Stimulated activated CD4-positive, alpha-beta T cell treated with anti-CD3 and anti-CD28 coated beads, Interleukin-2, amount 100 ng/mL, for 4 hours (primary cell): ENCODE measurements around the gene PDGFB.

Experiments used
- DNase-seq: peaks from one replicate; pipeline ENCODE4 v3.0.0-alpha.2; 2020; ENCODE audit warnings: low read depth

Gene PDGFB

GRCh38 chr22:39244496-39245129 lies at the start of gene PDGFB:
TSS of gene PDGFB (minus strand) at chr22:39244982. CDS start at chr22:39243963, 1,019 bp downstream.
- no peak for DNase-seq

- DNase-seq: no peak
Measured at GRCh38 chr22:39293766-39294368, 49.1 kb upstream of the PDGFB start.

GRCh38 chr22:39292561-39293074 lies 47.8 kb upstream of the PDGFB start:
- DNase-seq: no peak

GRCh38 chr22:39292031-39292462 lies 47.3 kb upstream of the PDGFB start:
- no peak for DNase-seq

- no peak for DNase-seq
Measured at GRCh38 chr22:39291523-39291922, 46.7 kb upstream of the PDGFB start.

GRCh38 chr22:39290724-39291161 lies 46.0 kb upstream of the PDGFB start:
- DNase-seq: no peak

- no peak for DNase-seq
Measured at GRCh38 chr22:39289975-39290720, 45.4 kb upstream of the PDGFB start.

- no peak for DNase-seq
Measured at GRCh38 chr22:39289533-39289932, 44.8 kb upstream of the PDGFB start.

GRCh38 chr22:39288135-39288898 lies 43.5 kb upstream of the PDGFB start:
- no peak for DNase-seq

GRCh38 chr22:39287076-39287725 lies 42.4 kb upstream of the PDGFB start:
- DNase-seq: no peak

- DNase-seq: no peak
Measured at GRCh38 chr22:39284983-39285382, 40.2 kb upstream of the PDGFB start.

- DNase-seq: no peak
Measured at GRCh38 chr22:39284142-39284980, 39.6 kb upstream of the PDGFB start.

- no peak for DNase-seq
Measured at GRCh38 chr22:39283322-39284141, 38.8 kb upstream of the PDGFB start.

- no peak for DNase-seq
Measured at GRCh38 chr22:39282645-39283321, 38.0 kb upstream of the PDGFB start.

GRCh38 chr22:39281126-39281525 lies 36.3 kb upstream of the PDGFB start:
- DNase-seq: no peak

GRCh38 chr22:39280250-39280649 lies 35.5 kb upstream of the PDGFB start:
- no peak for DNase-seq

GRCh38 chr22:39279170-39279850 lies 34.5 kb upstream of the PDGFB start:
- no peak for DNase-seq

- no peak for DNase-seq
Measured at GRCh38 chr22:39278040-39278439, 33.3 kb upstream of the PDGFB start.

- DNase-seq: no peak
Measured at GRCh38 chr22:39277142-39277607, 32.4 kb upstream of the PDGFB start.
